HG02759 (cell line): ENCODE results near the gene XPC.
"Not testable (repeated sequence)": the region's sequence is repeated elsewhere in the genome, so short reads cannot be mapped to it uniquely, and the experiment has no call there.

Experiments used
- ATAC-seq: cut with Tn5 transposase; IDR thresholded peaks from one replicate; pipeline ENCODE4 v1.9.1; 2021; ENCODE audit warnings: mild to moderate bottlenecking, moderate library complexity; ENCODE audit not compliant: unreplicated experiment

XPC gene

GRCh38 chr3:14122301-14122700, 56.1 kb downstream of the XPC start:
- no peak for ATAC-seq

GRCh38 chr3:14121859-14122258, 56.5 kb downstream of the XPC start:
- ATAC-seq = no peak

GRCh38 chr3:14120921-14121448, 57.4 kb downstream of the XPC start:
- not testable (repeated sequence) for ATAC-seq

- no peak for ATAC-seq
Observed at GRCh38 chr3:14120111-14120920, 58.1 kb downstream of the XPC start.

DNA sequence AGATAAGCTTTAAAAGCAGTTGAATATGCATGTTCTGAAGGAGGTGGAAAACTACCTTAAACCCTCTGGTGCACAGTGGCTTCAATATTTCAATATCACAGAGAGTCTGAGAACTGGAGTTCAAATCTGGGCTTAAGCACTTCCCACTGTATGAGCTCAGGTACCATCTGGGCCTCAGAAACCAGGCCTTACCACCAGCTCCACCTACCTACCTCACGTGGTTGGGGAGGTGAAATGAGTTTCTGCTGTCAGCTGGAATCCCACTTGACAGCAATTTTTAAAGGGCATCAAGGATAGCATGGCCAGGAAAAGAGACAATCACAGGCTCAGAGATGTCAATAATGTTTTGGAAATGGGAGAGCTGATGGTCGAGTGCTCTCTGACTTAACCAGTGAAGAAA, 58.8 kb downstream of the XPC start:
- ATAC-seq = no peak

- ATAC-seq = no peak
Observed at GRCh38 chr3:14118400-14119381, 59.7 kb downstream of the XPC start.

DNA sequence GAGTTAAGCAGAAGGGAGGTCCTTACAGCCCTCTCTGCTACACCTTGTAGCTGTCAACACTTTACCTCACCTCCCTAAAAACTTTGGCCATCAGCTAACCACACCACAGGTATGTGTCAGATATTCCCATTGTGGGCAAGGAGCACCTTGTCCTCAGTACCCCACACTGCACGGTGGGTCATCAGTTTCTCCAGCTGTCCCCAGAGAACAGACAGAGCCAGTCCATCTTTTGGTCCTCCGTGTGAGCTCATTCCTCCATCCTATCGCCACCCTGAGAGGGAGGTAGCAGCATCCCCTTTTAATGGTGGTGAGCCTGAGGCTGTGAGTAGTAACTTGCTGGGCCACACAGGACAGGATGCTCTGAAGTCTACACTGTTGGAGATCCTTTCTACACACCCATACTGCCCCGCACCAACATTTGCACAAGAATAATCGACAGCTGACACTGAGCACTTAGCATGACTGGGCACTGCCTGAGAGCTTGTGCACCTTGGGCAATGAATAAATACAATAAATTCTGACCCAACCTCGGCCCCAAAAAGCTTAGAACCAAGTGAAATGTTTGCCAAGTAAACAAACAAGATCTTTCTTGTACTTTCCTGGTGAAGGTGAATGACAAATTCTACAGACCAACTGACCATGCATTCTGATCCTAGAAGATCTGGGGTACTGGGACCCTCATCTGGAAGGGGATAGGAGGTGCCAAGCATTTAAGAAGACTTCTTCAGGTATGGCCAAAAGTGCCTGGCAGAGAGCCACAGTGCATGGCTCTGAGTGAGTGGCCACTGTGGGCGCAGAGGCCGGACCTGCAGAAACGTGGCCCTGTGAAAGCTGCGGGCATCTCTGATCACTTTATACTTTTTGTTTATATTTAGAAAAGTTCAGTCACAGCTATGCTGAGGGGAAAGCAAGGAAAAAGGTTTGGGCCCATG, 60.7 kb downstream of the XPC start:
- ATAC-seq = no peak

GRCh38 chr3:14113965-14114635, 64.3 kb downstream of the XPC start:
- ATAC-seq = no peak

DNA sequence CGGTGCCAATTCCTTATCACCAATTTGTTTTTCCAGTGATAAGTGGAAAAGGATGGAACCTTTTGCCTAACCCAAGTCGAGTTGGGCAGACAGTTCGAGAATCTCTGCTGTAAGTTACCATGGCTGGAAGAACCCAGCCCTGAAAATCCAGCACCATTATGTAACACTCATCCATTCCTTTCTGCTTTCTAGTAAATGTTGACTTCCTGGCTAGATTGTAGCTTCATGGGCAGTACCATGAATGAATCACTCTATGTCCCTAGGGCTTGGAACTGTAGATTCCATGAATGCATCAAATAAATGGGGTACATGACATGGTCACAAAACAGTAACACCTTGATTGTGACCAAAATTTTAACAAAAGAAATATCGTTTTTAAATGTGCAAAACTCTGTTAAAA, 67.7 kb downstream of the XPC start:
- no peak for ATAC-seq

DNA sequence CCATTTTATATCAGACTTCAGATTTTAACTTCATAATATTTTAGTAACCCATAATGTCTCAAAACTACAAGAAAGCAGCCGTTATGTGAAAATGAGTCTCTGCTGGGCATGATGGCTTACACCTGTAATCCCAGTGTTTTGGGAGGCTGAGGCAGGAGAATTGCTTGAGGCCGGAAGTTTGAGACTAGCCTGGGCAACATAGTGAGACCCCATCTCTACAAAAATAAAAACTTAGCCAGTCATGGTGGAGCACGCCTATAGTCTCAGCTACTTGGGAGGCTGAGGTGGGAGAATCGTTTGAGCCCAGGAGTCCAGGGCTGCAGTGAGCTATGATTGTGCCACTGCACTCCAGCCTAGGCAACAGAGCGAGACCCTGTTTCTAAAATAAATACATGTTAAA, 68.6 kb downstream of the XPC start:
- ATAC-seq = not testable (repeated sequence)

GRCh38 chr3:14097616-14098391, 80.6 kb downstream of the XPC start:
- no peak for ATAC-seq

GRCh38 chr3:14096742-14097141, 81.7 kb downstream of the XPC start:
- no peak for ATAC-seq
